Measurements from ENCODE around the gene OR11A1. TPM values are rescaled to one million over a fixed set of nuclear protein-coding genes. Genes with fewer than 3 reads are reported as not detected.

Gene OR11A1
- total and polyA plus RNA-seq, 11 donors: not detected

- DNase-seq (no peak), ATAC-seq (no peak)
- intact Hi-C loops (cut with DNase I): no loop called here
- no peaks in the 10 kb centered on the region for H3K36me3 ChIP-seq
- TF ChIP-seq, protein P1, sequence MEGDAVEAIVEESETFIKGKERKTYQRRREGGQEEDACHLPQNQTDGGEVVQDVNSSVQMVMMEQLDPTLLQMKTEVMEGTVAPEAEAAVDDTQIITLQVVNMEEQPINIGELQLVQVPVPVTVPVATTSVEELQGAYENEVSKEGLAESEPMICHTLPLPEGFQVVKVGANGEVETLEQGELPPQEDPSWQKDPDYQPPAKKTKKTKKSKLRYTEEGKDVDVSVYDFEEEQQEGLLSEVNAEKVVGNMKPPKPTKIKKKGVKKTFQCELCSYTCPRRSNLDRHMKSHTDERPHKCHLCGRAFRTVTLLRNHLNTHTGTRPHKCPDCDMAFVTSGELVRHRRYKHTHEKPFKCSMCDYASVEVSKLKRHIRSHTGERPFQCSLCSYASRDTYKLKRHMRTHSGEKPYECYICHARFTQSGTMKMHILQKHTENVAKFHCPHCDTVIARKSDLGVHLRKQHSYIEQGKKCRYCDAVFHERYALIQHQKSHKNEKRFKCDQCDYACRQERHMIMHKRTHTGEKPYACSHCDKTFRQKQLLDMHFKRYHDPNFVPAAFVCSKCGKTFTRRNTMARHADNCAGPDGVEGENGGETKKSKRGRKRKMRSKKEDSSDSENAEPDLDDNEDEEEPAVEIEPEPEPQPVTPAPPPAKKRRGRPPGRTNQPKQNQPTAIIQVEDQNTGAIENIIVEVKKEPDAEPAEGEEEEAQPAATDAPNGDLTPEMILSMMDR (IDR thresholded peaks at IDR 0.05): no peak
- TF ChIP-seq POLR2A (IDR thresholded peaks at IDR 0.05): no peak
- no peak within 1 kb of the TSS for H3K4me3 ChIP-seq
- no peak within 1 kb of the TSS for H3K27ac ChIP-seq
- H3K27me3 ChIP-seq: peaks cover 0 to 9% (median 0%) of the 10 kb centered on the region in 9 donors
- H3K4me1 ChIP-seq: no peaks in the 10 kb centered on the region
- no peaks in the 10 kb centered on the region for H3K9me3 ChIP-seq
These were observed 61.5 kb downstream of the OR11A1 start, which contains the start of gene OR12D2 for GRCh38 chr6:29395331-29395730. TSS of gene OR12D2 (plus strand) at chr6:29395631. CDS start at chr6:29396700, 1,069 bp downstream.

DNA sequence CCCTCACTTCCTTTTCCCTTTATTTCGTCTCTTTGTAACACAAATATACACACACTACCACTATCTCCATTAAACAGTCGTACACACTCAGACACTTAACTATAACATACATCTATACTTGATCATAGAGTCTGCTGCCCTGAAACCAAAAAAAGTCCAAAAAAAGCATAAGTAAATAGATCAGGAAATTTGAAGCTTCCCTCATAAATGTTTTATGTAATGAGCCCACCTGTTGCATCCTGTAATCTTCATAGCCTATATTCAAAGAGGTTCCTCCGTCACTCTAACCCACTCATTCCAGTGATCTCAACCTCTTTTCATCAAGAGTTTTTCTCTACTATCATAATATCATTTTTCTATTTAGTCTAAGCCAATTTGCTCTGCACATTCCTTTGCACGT is 68.3 kb downstream of the OR11A1 start:
- intact Hi-C loops (cut with DNase I): no loop called here
- DNase-seq: no peak
- Histone ChIP-seq H3K36me3 (no peaks in the 10 kb centered on the region), H3K27me3 (peaks cover 0 to 3% (median 0%) of the 10 kb centered on the region in 9 donors), H3K4me1 (no peaks in the 10 kb centered on the region), H3K4me3 (no peak overlapping the region), H3K9me3 (no peaks in the 10 kb centered on the region), H3K27ac (no peak overlapping the region)
- no peak for ATAC-seq
- TF ChIP-seq, protein P1 (IDR thresholded peaks at IDR 0.05): no peak
- TF ChIP-seq POLR2A (IDR thresholded peaks at IDR 0.05): no peak
- 37 to 65% (median 62%) methylated on average over 4 of the region's 4 CpGs for WGBS, 4 donors

DNA sequence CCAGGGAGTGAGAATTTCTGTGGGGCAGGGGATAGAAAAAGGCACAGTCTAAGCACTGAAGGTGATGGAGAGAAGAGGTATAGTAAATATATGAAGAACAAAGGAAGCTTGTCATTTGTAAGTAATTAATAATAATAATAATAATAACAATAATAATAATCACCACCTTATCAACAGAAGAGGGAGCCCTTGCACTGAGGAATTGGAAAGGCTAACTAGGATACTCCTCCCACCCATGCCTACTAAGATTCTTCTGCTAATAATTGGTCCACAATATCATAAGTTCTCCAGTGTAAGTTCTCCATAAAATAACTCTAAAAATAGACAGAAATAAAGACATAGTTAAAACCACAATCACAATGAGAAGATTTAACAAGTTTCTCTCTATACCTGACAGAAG is 80.9 kb downstream of the OR11A1 start:
- intact Hi-C loops (cut with DNase I): no loop called here

More for the DNA sequence above, 80.9 kb downstream of the OR11A1 start:
- Histone ChIP-seq H3K27ac (no peak overlapping the region), H3K9me3 (no peaks in the 10 kb centered on the region), H3K27me3 (no peaks in the 10 kb centered on the region), H3K4me3 (no peak overlapping the region), H3K4me1 (no peaks in the 10 kb centered on the region), H3K36me3 (no peaks in the 10 kb centered on the region)
- ATAC-seq (no peak), DNase-seq (no peak)
- TF ChIP-seq, protein P1 (IDR thresholded peaks at IDR 0.05): no peak
- no peak for TF ChIP-seq POLR2A (IDR thresholded peaks at IDR 0.05)

Other genes starting within 250 kb of the OR11A1 start
- gene OR14J1, start 155.4 kb downstream of the OR11A1 start, total RNA-seq: not detected
- gene OR14J1, start 155.4 kb downstream of the OR11A1 start, polyA plus RNA-seq: not detected
- gene OR5V1, start 88.2 kb downstream of the OR11A1 start, total RNA-seq: not detected
- gene OR5V1, start 88.2 kb downstream of the OR11A1 start, polyA plus RNA-seq: not detected
- gene OR12D3, start 81.8 kb downstream of the OR11A1 start, total RNA-seq: not detected
- gene OR12D3, start 81.8 kb downstream of the OR11A1 start, polyA plus RNA-seq: not detected
- not detected for gene OR12D2, start 61.4 kb downstream of the OR11A1 start, total RNA-seq
- gene OR12D2, start 61.4 kb downstream of the OR11A1 start, polyA plus RNA-seq: not detected
- not detected for gene OR12D1, start 42.1 kb downstream of the OR11A1 start, total RNA-seq
- gene OR12D1, start 42.1 kb downstream of the OR11A1 start, polyA plus RNA-seq: not detected
- not detected for gene OR10C1, start 17.8 kb downstream of the OR11A1 start, total RNA-seq
- not detected for gene OR10C1, start 17.8 kb downstream of the OR11A1 start, polyA plus RNA-seq
- gene OR2H1, start 84 bp upstream of the OR11A1 start, total RNA-seq: not detected
- not detected for gene OR2H1, start 84 bp upstream of the OR11A1 start, polyA plus RNA-seq
- not detected for gene MAS1L, start 30.9 kb upstream of the OR11A1 start, total RNA-seq
- not detected for gene MAS1L, start 30.9 kb upstream of the OR11A1 start, polyA plus RNA-seq
- gene UBD, start 102.7 kb upstream of the OR11A1 start, total RNA-seq: 10 to 100 TPM in 2 of 9 donors, under 1 TPM in 1, not detected in 6; 0.26 to 61.7 (median 11.6) TPM
- under 1 TPM in 1 of 2 donors, not detected in 1; 0.21 TPM for gene UBD, start 102.7 kb upstream of the OR11A1 start, polyA plus RNA-seq
- gene OR2H2, start 128.1 kb upstream of the OR11A1 start, total RNA-seq: not detected
- not detected for gene OR2H2, start 128.1 kb upstream of the OR11A1 start, polyA plus RNA-seq
- 10 to 100 TPM; 11.6 to 30.8 (median 18.1) TPM for gene GABBR1, start 176.1 kb upstream of the OR11A1 start, total RNA-seq
- 10 to 100 TPM; 11.7 to 25.4 TPM for gene GABBR1, start 176.1 kb upstream of the OR11A1 start, polyA plus RNA-seq
- gene MOG, start 200.0 kb upstream of the OR11A1 start, total RNA-seq: 1 to 10 TPM in 8 of 9 donors, under 1 TPM in 1; 0.50 to 7.4 (median 2.7) TPM
- gene MOG, start 200.0 kb upstream of the OR11A1 start, polyA plus RNA-seq: 1 to 10 TPM in 1 of 2 donors, under 1 TPM in 1; 0.19 to 2.9 TPM
- gene ZFP57, start 224.1 kb upstream of the OR11A1 start, total RNA-seq: 10 to 100 TPM in 1 of 9 donors, 1 to 10 TPM in 1, under 1 TPM in 1, not detected in 6; 0.75 to 18.1 (median 4.8) TPM
- gene ZFP57, start 224.1 kb upstream of the OR11A1 start, polyA plus RNA-seq: under 1 TPM in 1 of 2 donors, not detected in 1; 0.06 TPM